Measurements from ENCODE around the gene SENP3.
"Not testable (repeated sequence)": the region's sequence is repeated elsewhere in the genome, so short reads cannot be mapped to it uniquely, and the experiment has no call there.

The SENP3 gene

GRCh38 chr17:7597561-7597960 is 35.8 kb downstream of the SENP3 start:
- DNase-seq = not testable (repeated sequence)

DNA sequence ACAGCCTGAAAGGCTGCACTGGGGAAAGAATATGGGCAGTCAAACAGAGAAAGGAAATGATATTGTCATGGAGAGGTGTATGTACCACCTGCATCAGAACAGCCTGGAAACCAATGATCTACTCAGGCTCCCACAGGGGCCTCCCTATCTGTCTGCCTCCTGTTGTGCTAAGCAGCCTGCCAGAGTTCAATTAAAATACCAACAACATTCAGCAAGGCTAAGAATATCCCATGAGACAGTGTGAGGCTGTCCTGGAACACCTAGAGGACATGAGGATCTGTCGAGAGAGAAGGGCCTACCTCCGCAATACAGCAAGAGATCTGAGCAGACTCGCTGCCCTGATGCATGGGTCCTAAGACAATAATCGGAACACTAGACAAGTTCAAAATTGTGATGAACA is 44.6 kb downstream of the SENP3 start:
- DNase-seq = no peak

DNA sequence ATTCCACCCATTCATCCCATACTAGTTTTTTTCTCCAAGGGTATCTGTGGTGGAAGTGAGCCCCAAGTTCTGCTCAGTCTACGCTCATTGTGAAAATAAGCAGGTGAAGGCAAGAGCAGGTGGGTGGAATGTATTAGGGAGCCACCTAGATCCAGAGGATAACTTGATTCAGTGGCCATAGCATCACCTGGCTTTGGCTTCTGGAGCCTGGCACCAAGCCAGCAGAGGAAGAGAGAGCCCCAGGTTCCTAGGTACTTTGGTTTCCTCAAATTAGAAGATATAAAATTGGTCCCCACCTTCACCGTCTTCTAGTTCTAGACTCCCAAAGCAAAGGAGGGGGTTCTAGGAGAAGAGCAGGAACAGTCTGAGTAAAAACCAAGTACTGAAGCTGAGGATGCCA is 48.9 kb downstream of the SENP3 start:
- no peak for DNase-seq

DNA sequence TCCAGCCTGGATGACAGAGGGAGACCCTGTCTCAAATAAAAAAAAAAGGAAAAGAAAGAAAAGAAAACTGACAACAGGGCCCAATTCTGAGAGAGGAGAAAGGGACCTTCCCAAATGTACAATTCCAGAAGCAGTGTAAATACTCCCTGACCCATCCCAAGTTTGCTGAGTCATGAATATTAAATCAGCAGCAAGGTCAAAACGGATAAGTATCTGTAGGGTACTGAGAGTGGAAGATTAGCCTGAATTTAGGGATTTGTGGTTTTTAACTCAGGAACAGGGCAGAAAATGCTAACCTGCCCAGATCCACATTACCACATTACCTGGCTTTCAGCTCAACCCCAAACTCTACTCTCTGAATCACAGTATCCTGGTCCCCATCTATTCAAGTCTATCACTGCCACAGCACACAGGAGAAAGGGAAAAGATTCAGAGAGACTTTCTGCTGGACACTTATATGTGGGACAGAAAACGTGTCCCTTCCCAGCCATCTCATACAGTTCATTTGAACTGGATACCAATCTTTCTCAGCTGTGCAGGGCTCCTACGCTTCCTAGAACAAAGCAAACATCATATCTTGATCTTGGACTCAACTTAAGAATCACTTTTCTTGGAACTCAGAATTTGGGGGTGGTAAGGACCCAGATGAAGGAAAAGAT is 50.0 kb downstream of the SENP3 start:
- no peak for DNase-seq

- DNase-seq = no peak
Measured at GRCh38 chr17:7612294-7612640, 50.5 kb downstream of the SENP3 start.

DNA sequence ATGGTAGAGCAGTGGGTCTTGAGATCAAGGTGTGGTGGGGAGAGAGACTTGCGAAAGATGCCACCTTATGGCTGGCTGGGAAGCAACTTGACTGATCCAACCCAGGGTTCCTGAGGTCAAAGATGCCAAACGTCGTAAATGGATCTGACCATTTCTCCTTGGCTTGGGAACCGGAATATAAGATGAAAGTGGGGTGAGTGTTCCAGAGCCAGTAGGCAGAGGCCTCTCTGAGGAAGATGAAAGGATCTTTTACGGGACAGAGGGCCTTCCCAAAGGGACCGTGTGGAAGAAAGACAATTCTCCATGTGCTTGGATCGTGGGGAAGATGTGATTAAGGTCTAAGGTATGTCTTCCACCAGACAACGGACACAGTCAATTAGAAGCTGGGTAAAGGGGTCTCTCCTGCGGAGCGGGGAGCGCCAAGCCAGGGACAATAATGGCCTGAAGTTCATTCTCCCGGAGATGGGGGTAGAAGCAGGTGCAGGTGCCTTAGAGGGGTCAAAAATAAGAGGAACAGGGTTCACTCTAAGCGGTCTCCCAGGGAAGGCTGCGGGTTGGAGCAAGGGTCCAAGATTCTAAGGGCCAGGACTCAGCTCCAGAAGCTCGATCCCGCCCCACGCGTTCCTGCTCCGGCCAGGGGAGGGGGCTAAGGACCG is 52.2 kb downstream of the SENP3 start:
- no peak for DNase-seq

GRCh38 chr17:7614425-7615264 is 52.9 kb downstream of the SENP3 start, which contains the start of gene FXR2:
Gene FXR2 (minus strand): TSS chr17:7614897. CDS start chr17:7614532, 365 bp downstream.
- DNase-seq = peak; percentile 100

GRCh38 chr17:7615265-7615747 is 53.6 kb downstream of the SENP3 start:
- DNase-seq = no peak

- DNase-seq = no peak
Measured at GRCh38 chr17:7618608-7619007, 56.9 kb downstream of the SENP3 start.

DNA sequence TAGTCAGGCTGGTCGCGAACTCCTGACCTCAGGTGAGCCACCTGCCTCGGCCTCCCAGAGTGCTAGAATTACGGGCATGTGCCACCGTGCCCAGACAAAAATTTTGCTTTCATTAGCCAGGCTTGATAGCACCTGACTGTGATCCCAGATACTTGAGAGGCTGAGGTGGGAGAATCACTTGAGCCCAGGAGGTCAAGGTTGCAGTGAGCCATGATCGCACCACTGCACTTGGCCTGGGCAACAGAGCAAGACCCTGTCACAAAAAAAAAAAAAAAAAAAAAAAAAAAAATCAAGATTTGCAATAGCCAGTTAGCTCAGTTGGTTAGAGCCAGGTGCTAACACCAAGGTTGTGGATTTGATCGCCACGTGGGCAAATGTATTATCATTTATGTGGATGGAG is 59.1 kb downstream of the SENP3 start:
- DNase-seq = no peak

Data from eye (tissue), 1 donor.